HG03060 (cell line): ENCODE measurements around the gene FOXE3.

ENCODE experiments used
- ATAC-seq: cut with Tn5 transposase; IDR thresholded peaks from one replicate; pipeline ENCODE4 v1.9.1; 2021; ENCODE audit warnings: low read depth, moderate number of reproducible peaks; ENCODE audit not compliant: unreplicated experiment

The FOXE3 gene

GRCh38 chr1:47433477-47434050 is 17.5 kb downstream of the FOXE3 start:
- no peak for ATAC-seq

GRCh38 chr1:47434051-47434842 is 18.2 kb downstream of the FOXE3 start:
- no peak for ATAC-seq

GRCh38 chr1:47435506-47436303 is 19.6 kb downstream of the FOXE3 start:
- ATAC-seq = no peak

GRCh38 chr1:47436304-47436978 is 20.4 kb downstream of the FOXE3 start:
- peak; percentile 36 for ATAC-seq

- peak; percentile 3 for ATAC-seq
These were observed 20.9 kb downstream of the FOXE3 start for GRCh38 chr1:47436979-47437446.

- peak; percentile 46 for ATAC-seq
These were observed 21.5 kb downstream of the FOXE3 start, which contains the start of gene FOXD2 for GRCh38 chr1:47437447-47438164. TSS of gene FOXD2 (plus strand) at chr1:47438044. CDS start at chr1:47438136, 92 bp downstream.

DNA sequence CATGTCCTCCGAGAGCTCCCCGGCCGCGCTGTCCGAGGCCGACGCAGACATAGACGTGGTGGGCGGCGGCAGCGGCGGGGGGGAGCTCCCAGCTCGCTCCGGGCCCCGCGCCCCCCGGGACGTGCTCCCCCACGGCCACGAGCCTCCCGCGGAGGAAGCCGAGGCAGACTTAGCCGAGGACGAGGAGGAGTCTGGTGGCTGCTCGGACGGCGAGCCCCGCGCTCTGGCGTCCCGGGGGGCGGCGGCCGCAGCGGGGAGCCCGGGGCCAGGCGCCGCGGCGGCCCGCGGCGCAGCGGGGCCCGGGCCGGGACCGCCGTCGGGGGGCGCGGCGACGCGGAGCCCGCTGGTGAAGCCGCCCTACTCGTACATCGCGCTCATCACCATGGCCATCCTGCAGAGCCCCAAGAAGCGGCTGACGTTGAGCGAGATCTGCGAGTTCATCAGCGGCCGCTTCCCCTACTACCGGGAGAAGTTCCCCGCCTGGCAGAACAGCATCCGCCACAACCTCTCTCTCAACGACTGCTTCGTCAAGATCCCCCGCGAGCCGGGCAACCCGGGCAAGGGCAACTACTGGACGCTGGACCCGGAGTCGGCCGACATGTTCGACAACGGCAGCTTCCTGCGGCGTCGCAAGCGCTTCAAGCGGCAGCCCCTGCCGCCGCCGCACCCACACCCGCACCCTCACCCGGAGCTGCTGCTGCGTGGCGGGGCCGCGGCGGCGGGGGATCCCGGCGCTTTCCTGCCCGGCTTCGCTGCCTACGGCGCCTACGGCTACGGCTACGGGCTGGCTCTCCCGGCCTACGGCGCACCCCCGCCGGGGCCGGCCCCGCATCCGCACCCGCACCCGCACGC is 22.3 kb downstream of the FOXE3 start:
- ATAC-seq = no peak

GRCh38 chr1:47439017-47439818 is 23.1 kb downstream of the FOXE3 start:
- no peak for ATAC-seq

GRCh38 chr1:47439819-47440598 is 23.9 kb downstream of the FOXE3 start:
- no peak for ATAC-seq

- no peak for ATAC-seq
These were observed 24.6 kb downstream of the FOXE3 start for GRCh38 chr1:47440599-47441081.

GRCh38 chr1:47441450-47442106 is 25.5 kb downstream of the FOXE3 start:
- no peak for ATAC-seq

- no peak for ATAC-seq
These were observed 26.1 kb downstream of the FOXE3 start for GRCh38 chr1:47442202-47442601.

DNA sequence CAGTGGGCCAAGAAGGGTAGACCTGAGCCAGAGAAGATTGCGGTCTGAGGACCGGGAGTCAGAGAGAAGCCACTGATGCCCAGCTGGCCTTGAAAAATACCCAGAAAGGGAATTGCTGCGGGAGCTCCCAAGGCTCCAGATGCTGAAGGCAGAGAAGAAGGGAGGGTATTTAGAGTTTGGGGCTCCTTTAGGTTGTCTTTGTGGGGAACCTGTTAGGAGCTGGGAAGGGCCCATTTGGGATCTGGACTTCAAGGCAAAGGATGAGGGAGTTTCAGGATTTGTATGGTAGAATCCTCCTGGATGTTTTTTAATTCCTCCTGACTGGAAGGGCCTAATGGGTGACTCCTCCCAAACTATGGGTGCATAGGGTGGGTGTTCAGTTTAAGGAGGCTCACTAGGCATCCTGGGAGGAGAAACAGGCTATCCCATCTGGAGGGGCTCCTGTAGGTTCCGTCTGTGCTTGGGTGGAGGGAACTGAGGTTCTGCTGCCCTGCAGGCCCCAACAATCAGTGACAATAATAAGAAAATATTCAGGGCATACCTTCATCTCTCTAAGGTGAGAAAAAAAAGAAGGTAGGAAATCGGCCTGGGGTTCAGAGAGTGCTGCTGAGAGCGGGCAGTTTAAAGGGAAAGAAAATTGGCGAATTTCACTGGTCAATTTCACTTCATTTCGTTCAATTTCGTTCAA is 26.9 kb downstream of the FOXE3 start:
- no peak for ATAC-seq

- ATAC-seq = no peak
These were observed 27.6 kb downstream of the FOXE3 start for GRCh38 chr1:47443530-47444296.

- ATAC-seq = no peak
These were observed 28.1 kb downstream of the FOXE3 start for GRCh38 chr1:47444297-47444561.
